WI38 (cell line): ENCODE results near the gene B3GALNT1.

ENCODE experiments used
- H3K4me3 ChIP-seq: 2 replicates; pipeline ENCODE4 v1.5.1; 2011; ENCODE audit warnings: low read depth, mild to moderate bottlenecking, control low read depth, low read length
- CTCF ChIP-seq: IDR thresholded peaks from 2 replicates; pipeline ENCODE4 v1.5.1; 2012; ENCODE audit warnings: low read depth, mild to moderate bottlenecking, control low read depth, low read length

The B3GALNT1 gene

GRCh38 chr3:161104561-161105551 is at the start of gene B3GALNT1:
TSS of gene B3GALNT1 (minus strand) at chr3:161105349. CDS start at chr3:161086754, 18,595 bp downstream.
- TF ChIP-seq CTCF: no peak
- peak within 1 kb of the TSS; percentile 33 for H3K4me3 ChIP-seq

GRCh38 chr3:161153480-161153879 is 48.3 kb upstream of the B3GALNT1 start:
- H3K4me3 ChIP-seq: no peak overlapping the region
- TF ChIP-seq CTCF: no peak

- TF ChIP-seq CTCF: no peak
- no peak overlapping the region for H3K4me3 ChIP-seq
These were observed 44.9 kb upstream of the B3GALNT1 start for GRCh38 chr3:161150001-161150525.

GRCh38 chr3:161149529-161149928 is 44.4 kb upstream of the B3GALNT1 start:
- no peak overlapping the region for H3K4me3 ChIP-seq
- TF ChIP-seq CTCF: no peak

GRCh38 chr3:161148832-161149475 is 43.8 kb upstream of the B3GALNT1 start:
- no peak for TF ChIP-seq CTCF

GRCh38 chr3:161142486-161142885 is 37.3 kb upstream of the B3GALNT1 start:
- H3K4me3 ChIP-seq: no peak overlapping the region
- no peak for TF ChIP-seq CTCF

More at GRCh38 chr3:161148832-161149475, 43.8 kb upstream of the B3GALNT1 start:
- no peak overlapping the region for H3K4me3 ChIP-seq
